AG04449 (cell line): ENCODE data around the gene LHFPL4.

Source experiments
- CTCF ChIA-PET: fragments of 350-600 bp; formaldehyde crosslinking; extraction: SDS; loops from one replicate; lab custom pipeline; 2021; ENCODE audit warnings: antibody characterized with exemption; lab: Yijun Ruan, JAX
- POLR2A ChIA-PET: fragments of 400-600, 350-600 bp; formaldehyde crosslinking; extraction: SDS; loops from one replicate; lab custom pipeline; 2020; ENCODE audit warnings: antibody characterized with exemption, inconsistent platforms; lab: Yijun Ruan, JAX
- DNase-seq: peaks from one replicate; pipeline ENCODE4 v3.0.0-alpha.2; 2010; ENCODE audit warnings: low read depth, low spot score
- H3K4me3 ChIP-seq: 2 replicates; pipeline ENCODE4 v1.5.1; 2011; ENCODE audit warnings: low read depth, mild to moderate bottlenecking, control low read depth, low read length
- CTCF ChIP-seq: IDR thresholded peaks from one replicate; pipeline ENCODE4 v1.5.1; 2011; ENCODE audit warnings: mild to moderate bottlenecking, moderate library complexity, low read length, control low read depth, inconsistent platforms; ENCODE audit not compliant: insufficient read depth; ENCODE audit errors: missing control alignments

Gene LHFPL4

GRCh38 chr3:9548991-9549390 lies 4.6 kb downstream of the LHFPL4 start:
- H3K4me3 ChIP-seq: no peak overlapping the region
- ChIA-PET POLR2A (no interaction called here), CTCF (no interaction called here)
- TF ChIP-seq CTCF: no peak
- no peak for DNase-seq

DNA sequence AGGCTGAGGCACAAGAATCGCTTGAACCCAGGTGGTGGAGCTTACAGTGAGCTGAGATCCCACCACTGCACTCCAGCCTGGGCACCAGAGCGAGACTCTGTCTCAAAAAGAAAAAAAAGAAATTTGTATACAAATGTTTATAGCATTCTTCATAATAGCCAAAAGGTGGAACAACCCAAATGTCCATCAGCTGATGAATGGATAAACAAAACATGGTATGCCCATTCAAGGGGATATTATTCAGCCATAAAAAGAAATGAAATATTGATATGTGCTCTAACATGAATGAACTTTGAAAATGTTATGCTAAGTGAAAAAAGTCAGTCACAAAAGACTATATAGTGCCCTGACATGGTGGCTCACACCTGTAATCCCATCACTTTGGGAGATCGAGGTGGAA lies 11.4 kb downstream of the LHFPL4 start:
- CTCF ChIA-PET: no interaction called here
- DNase-seq: no peak
- POLR2A ChIA-PET: no interaction called here

DNA sequence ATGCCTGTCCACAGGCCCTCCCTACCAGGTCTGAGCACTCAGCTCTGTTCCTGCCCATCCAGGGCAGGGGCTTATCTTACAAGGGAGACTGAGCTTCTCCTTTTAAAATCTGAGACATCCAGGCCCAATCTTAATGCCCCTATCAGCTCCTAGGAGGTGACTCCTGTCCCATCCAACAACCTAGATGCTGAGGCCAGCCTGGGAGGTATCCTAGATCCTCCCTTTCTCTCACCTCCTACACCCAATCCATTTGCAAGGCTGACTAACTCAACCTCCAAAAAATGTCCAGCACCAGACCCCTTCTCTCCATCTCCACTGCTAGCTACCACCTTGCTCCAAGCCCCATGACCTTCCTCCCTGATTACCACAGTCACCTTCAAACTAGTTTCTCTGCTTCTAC lies 17.4 kb downstream of the LHFPL4 start:
- CTCF ChIA-PET: no interaction called here
- DNase-seq: no peak
- no peak for TF ChIP-seq CTCF
- H3K4me3 ChIP-seq: no peak overlapping the region
- POLR2A ChIA-PET: no interaction called here

More for the DNA sequence above, 11.4 kb downstream of the LHFPL4 start:
- TF ChIP-seq CTCF: no peak
- no peak overlapping the region for H3K4me3 ChIP-seq

- H3K4me3 ChIP-seq: no peak overlapping the region
- no peak for DNase-seq
- no peak for TF ChIP-seq CTCF
- POLR2A ChIA-PET: no interaction called here
- CTCF ChIA-PET: no interaction called here
Measured at GRCh38 chr3:9534429-9534828, 19.2 kb downstream of the LHFPL4 start.

DNA sequence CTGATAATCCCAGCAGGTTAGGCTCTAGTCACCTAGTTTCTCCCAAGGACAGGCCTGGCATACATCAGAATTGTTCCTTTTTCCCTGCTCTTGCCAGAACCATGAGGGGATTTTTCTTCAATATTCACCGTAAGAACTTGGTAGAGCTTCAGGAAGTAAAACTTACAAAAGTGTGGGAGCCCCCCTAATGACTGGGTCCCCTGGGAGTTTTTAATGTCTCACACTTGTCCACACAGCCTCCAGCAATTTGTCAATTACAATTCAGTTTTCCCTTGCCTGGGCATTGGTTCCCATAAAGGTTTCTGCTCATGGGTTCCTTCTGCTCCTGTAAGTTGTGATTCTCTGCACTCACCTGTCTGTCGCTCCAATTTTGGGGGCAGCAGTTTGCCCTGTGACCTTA lies 28.5 kb downstream of the LHFPL4 start:
- no peak for DNase-seq
- ChIA-PET CTCF (no interaction called here), POLR2A (no interaction called here)
- TF ChIP-seq CTCF: no peak
- H3K4me3 ChIP-seq: no peak overlapping the region

GRCh38 chr3:9514956-9515355 lies 38.7 kb downstream of the LHFPL4 start:
- ChIA-PET CTCF (interaction anchor here (2.3 kb wide), 1 partner anchor 11 kb away, joined by 12 read pairs; no protein-coding TSS in a partner anchor), POLR2A (no interaction called here)
- no peak for TF ChIP-seq CTCF
- no peak for DNase-seq
- no peak overlapping the region for H3K4me3 ChIP-seq
